Transverse colon (tissue), 4 donors: ENCODE measurements around the gene ZFP90. TPM values are rescaled to one million over a fixed set of nuclear protein-coding genes. Genes with fewer than 3 reads are reported as not detected.

ENCODE experiments used
- DNase-seq: peaks from one replicate; pipeline ENCODE4 v3.0.0-alpha.2; 2019
- H3K27ac ChIP-seq, 4 donors: fragments of 200-600 bp; sonication (generic); 2 replicates each; pipeline ENCODE4 v1.5.1; 2016 to 2018; ENCODE audit warnings: inconsistent platforms in 4 of 4
- H3K27me3 ChIP-seq: fragments of 200-600 bp; sonication (generic); 2 replicates; pipeline ENCODE4 v1.5.1; 2017; ENCODE audit warnings: inconsistent platforms
- H3K36me3 ChIP-seq, 4 donors: fragments of 200-600 bp; sonication (generic); 2 replicates each; pipeline ENCODE4 v1.5.1; 2017 to 2019; ENCODE audit warnings: inconsistent platforms in 4 of 4
- H3K4me1 ChIP-seq, 4 donors: fragments of 200-600 bp; sonication (generic); 2 replicates each; pipeline ENCODE4 v1.5.1; 2017 to 2020; ENCODE audit warnings: inconsistent platforms in 4 of 4
- H3K4me3 ChIP-seq, 4 donors: fragments of 200-600 bp; sonication (generic); 1 replicate in 1 of 4; 2 replicates in 3 of 4; pipeline versions ENCODE4 v1.5.1 to v1.6.1; 2017 to 2019; ENCODE audit warnings: inconsistent platforms in 4 of 4
- H3K9me3 ChIP-seq, 2 donors: fragments of 200-600 bp; sonication (generic); 2 replicates each; pipeline ENCODE4 v1.5.1; 2017 to 2019; ENCODE audit warnings: inconsistent platforms in 2 of 2
- CTCF ChIP-seq, 5 experiments: fragments of 200-600 bp in 3 of 5; fragments of 450-650 bp in 2 of 5; sonication (generic) in 3 of 5; IDR thresholded peaks; 1 replicate in 2 of 5; 2 replicates in 3 of 5; pipeline ENCODE4 v1.5.1; 2016 to 2017; ENCODE audit warnings: antibody characterized with exemption in 5 of 5, inconsistent platforms in 3 of 5, mild to moderate bottlenecking in 2 of 5, moderate library complexity in 1 of 5
- EP300 ChIP-seq: sonication (generic); formaldehyde crosslinking; IDR thresholded peaks from one replicate; pipeline ENCODE4 v1.6.1; 2017; ENCODE audit warnings: antibody characterized with exemption, low read depth
- POLR2A ChIP-seq: fragments of 450-650 bp; IDR thresholded peaks from one replicate; pipeline ENCODE4 v1.6.1; 2016; ENCODE audit warnings: antibody characterized with exemption, mild to moderate bottlenecking, moderate library complexity
- POLR2AphosphoS5 ChIP-seq, 3 donors: sonication (generic); formaldehyde crosslinking; IDR thresholded peaks; one replicate each; pipeline ENCODE4 v1.6.1; 2016; ENCODE audit warnings: antibody characterized with exemption in 3 of 3
- WGBS, 2 donors: methylation state at CpG; one replicate each; pipeline ENCODE4 v1.1.5; 2018; ENCODE audit warnings: low coverage in 1 of 2; 5-methylcytosine and 5-hydroxymethylcytosine counted together
- in situ Hi-C, 4 donors: fragments of 200-750 bp; cut with MboI; loops; one replicate each; pipeline versions ENCODE4 v1.15.0 to v1.15.1; 2017; ENCODE audit warnings: low sequenced_read_pairs in 3 of 4, low pct_ligation_motif_present in 1 of 4, low pct_unique_long_range_greater_than_20kb in 1 of 4
- intact Hi-C: fragments of 100-400 bp; cut with DNase I; formaldehyde crosslinking; loops from one replicate; pipeline ENCODE4 v1.15.1; 2023; ENCODE audit warnings: low total_unique reads
- total RNA-seq, 4 donors: library from RNA; depleted of rRNA; stranded (reverse); fragments of >200 nt; gene quantifications; one replicate each; pipeline ENCODE4 v1.1.0, GENCODE V29; 2016

Gene ZFP90
- 10 to 100 TPM; 10.1 to 78.2 (median 16.4) TPM for total RNA-seq

- peak within 1 kb of the TSS; percentile 78 to 90 (median 84) for H3K27ac ChIP-seq
- peak within 1 kb of the TSS; percentile 89 to 99 (median 96) for H3K4me3 ChIP-seq
- H3K27me3 ChIP-seq, result no peaks in the 10 kb centered on the region
- no peaks in the 10 kb centered on the region for H3K9me3 ChIP-seq
- in situ Hi-C loops, result no loop called here
- DNase-seq, result peak; percentile 90
- WGBS, 2 donors, result 1 to 4% methylated on average over 9 to 43 of the region's 71 CpGs
- H3K4me1 ChIP-seq, result peaks cover 0 to 9% (median 8%) of the 10 kb centered on the region in 4 donors
- intact Hi-C loops, result no loop called here
- H3K36me3 ChIP-seq, result peaks cover 0 to under 1% (median 0%) of the 10 kb centered on the region in 4 donors
- TF ChIP-seq POLR2A (peak; percentile 40), CTCF (IDR thresholded peaks at IDR 0.05) (no peak), EP300 (no peak), POLR2AphosphoS5 (IDR thresholded peaks at IDR 0.05) (peak in 2 of 3 donors; percentile 41 to 54)
Observed at GRCh38 chr16:68538880-68539701, at the start of gene ZFP90. Gene ZFP90 (plus strand): TSS chr16:68539291. CDS start chr16:68539793, 502 bp downstream.

DNA sequence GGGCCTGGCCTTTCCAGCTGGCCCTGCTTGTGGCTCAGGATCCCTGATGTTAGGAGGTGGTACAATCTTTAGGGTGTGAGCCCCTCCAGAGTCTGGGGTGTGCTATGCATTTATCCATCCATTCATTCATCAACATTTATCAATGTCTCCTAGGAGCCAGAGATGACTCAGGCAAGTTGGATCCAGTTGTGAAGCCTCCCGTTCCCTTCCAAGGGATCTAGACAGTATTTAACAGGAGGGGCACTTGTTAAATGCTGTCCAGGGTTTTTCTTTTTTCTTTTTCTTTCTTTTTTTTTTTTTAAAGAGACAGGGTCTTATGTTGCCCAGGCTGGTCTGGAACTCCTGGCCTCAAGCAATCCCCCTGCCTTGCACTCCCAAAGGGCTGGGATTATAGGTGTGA lies 48.7 kb upstream of the ZFP90 start:
- H3K27ac ChIP-seq, result no peak overlapping the region
- no peak for TF ChIP-seq POLR2AphosphoS5 (IDR thresholded peaks at IDR 0.05)
- TF ChIP-seq EP300, result no peak
- no peak for TF ChIP-seq POLR2A
- no peak for TF ChIP-seq CTCF (IDR thresholded peaks at IDR 0.05)
- no peaks in the 10 kb centered on the region for H3K36me3 ChIP-seq
- DNase-seq, result no peak
- no peaks in the 10 kb centered on the region for H3K9me3 ChIP-seq
- H3K4me3 ChIP-seq, result no peak overlapping the region
- no peaks in the 10 kb centered on the region for H3K27me3 ChIP-seq
- intact Hi-C loops (no loop called here), in situ Hi-C loops (no loop called here)
- peaks cover 6 to 38% (median 19%) of the 10 kb centered on the region in 4 donors for H3K4me1 ChIP-seq
- 67% methylated on average over 1 of the region's 1 CpG; no CpG with 5 or more reads in 1 of the 2 donors for WGBS, 2 donors

GRCh38 chr16:68490829-68491575 lies 48.1 kb upstream of the ZFP90 start:
- DNase-seq, result peak; percentile 80
- in situ Hi-C loops, result no loop called here
- 48% methylated on average over 13 of the region's 13 CpGs; no CpG with 5 or more reads in 1 of the 2 donors for WGBS, 2 donors
- Histone ChIP-seq H3K27me3 (no peaks in the 10 kb centered on the region), H3K36me3 (no peaks in the 10 kb centered on the region), H3K9me3 (no peaks in the 10 kb centered on the region), H3K27ac (no peak overlapping the region), H3K4me3 (no peak overlapping the region), H3K4me1 (peaks cover 6 to 38% (median 19%) of the 10 kb centered on the region in 4 donors)
- TF ChIP-seq EP300 (no peak), CTCF (IDR thresholded peaks at IDR 0.05) (no peak), POLR2AphosphoS5 (IDR thresholded peaks at IDR 0.05) (peak in 2 of 3 donors; percentile 17 to 34)
- intact Hi-C loops, result no loop called here

GRCh38 chr16:68491576-68491950 lies 47.5 kb upstream of the ZFP90 start:
- H3K4me3 ChIP-seq, result no peak overlapping the region
- TF ChIP-seq CTCF (IDR thresholded peaks at IDR 0.05) (no peak), POLR2AphosphoS5 (IDR thresholded peaks at IDR 0.05) (no peak), POLR2A (no peak), EP300 (no peak)
- no peaks in the 10 kb centered on the region for H3K27me3 ChIP-seq
- WGBS, 2 donors, result 87% methylated on average over 14 of the region's 14 CpGs; no CpG with 5 or more reads in 1 of the 2 donors
- H3K27ac ChIP-seq, result no peak overlapping the region
- DNase-seq, result no peak
- H3K9me3 ChIP-seq, result no peaks in the 10 kb centered on the region
- no peaks in the 10 kb centered on the region for H3K36me3 ChIP-seq
- in situ Hi-C loops, result no loop called here
- intact Hi-C loops, result no loop called here
- peaks cover 6 to 35% (median 18%) of the 10 kb centered on the region in 4 donors for H3K4me1 ChIP-seq
